ENCODE results near the gene TMEM245.

The TMEM245 gene

GRCh38 chr9:109098171-109098959 is 21.4 kb downstream of the TMEM245 start:
- H3K27me3 ChIP-seq (ENCODE audit: control insufficient read depth in 3 of 3, insufficient read depth in 3 of 3, low read depth in 1 of 3, low read length in 3 of 3), result no peaks in the 10 kb centered on the region
- H2BK12ac ChIP-seq (ENCODE audit: low read length), result no peak overlapping the region
- no peak overlapping the region for H2BK15ac ChIP-seq (ENCODE audit: low read length)
- H2AFZ ChIP-seq (ENCODE audit: low read length), result no peak overlapping the region
- no peak overlapping the region for H3K23ac ChIP-seq (ENCODE audit: low read depth, low read length, poor library complexity)
- no peak overlapping the region for H3K14ac ChIP-seq (ENCODE audit: low read length)
- H2BK120ac ChIP-seq (ENCODE audit: low read depth, low read length), result no peak overlapping the region
- no peak overlapping the region for H4K8ac ChIP-seq (ENCODE audit: low read depth, low read length)
- DNase-seq (ENCODE audit: low spot score), result peak; percentile 31
- no CpG with 5 or more reads among the region's 4 CpGs for WGBS, 2 donors (ENCODE audit: extremely low coverage in 2 of 2, insufficient read length in 2 of 2, insufficient replicate concordance in 1 of 2)
- no peak overlapping the region for H3K18ac ChIP-seq (ENCODE audit: low read length)
- H3K36me3 ChIP-seq (replicated peaks in 1 of 2; ENCODE audit: control insufficient read depth in 2 of 2, insufficient read depth in 2 of 2, low read length in 2 of 2), result peaks cover 2 to 70% of the 10 kb centered on the region in 2 donors
- H3K4me3 ChIP-seq (ENCODE audit: low read length in 2 of 2), result no peak overlapping the region
- no peak overlapping the region for H4K91ac ChIP-seq (ENCODE audit: low read depth, low read length, poor library complexity)
- peaks cover 0 to 7% of the 10 kb centered on the region in 2 donors for H3K9me3 ChIP-seq (replicated peaks in 1 of 2; ENCODE audit: control insufficient read depth in 2 of 2, insufficient read depth in 1 of 2, low read depth in 1 of 2, low read length in 2 of 2)
- no peak overlapping the region for H3K9ac ChIP-seq (ENCODE audit: low read depth, low read length, poor library complexity)
- H2AK5ac ChIP-seq (ENCODE audit: low read depth, low read length), result no peak overlapping the region
- H3K4me1 ChIP-seq (ENCODE audit: control insufficient read depth in 2 of 2, insufficient read depth in 1 of 2, low read depth in 1 of 2, low read length in 2 of 2), result peaks cover 4 to 13% of the 10 kb centered on the region in 2 donors
- no peak overlapping the region for H3K27ac ChIP-seq (replicated peaks; ENCODE audit: low read length)
- H3K79me1 ChIP-seq (ENCODE audit: low read depth, low read length), result no peaks in the 10 kb centered on the region
- no peak overlapping the region for H3K4ac ChIP-seq (ENCODE audit: low read length)
- H2BK5ac ChIP-seq (ENCODE audit: low read length), result no peak overlapping the region
- H3K4me2 ChIP-seq (ENCODE audit: insufficient read depth, low read length, poor library complexity, severe bottlenecking), result no peak overlapping the region

DNA sequence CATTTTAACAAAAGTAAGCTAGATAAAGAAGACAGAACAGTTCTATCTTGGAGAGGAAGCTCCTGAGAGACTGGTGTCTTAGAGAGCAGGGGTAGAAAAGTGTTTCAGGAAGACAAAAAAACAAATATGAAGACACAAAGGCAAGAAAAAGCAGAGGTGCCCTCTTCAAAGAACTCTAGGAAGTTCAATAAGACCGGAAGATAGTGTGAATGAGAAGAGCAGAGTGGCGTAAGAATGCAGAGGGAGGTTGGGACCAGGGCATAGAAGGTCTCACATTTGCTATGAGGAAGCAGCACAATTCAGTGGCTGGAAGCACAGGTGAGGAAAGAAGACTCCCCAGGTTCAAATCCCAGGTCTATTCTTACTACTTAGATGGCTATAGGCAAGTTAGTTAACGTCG is 22.6 kb downstream of the TMEM245 start:
- DNase-seq (ENCODE audit: low spot score), result no peak
- H2BK5ac ChIP-seq (ENCODE audit: low read length), result no peak overlapping the region
- H3K27me3 ChIP-seq (ENCODE audit: control insufficient read depth in 3 of 3, insufficient read depth in 3 of 3, low read depth in 1 of 3, low read length in 3 of 3), result no peaks in the 10 kb centered on the region
- no peak overlapping the region for H2BK120ac ChIP-seq (ENCODE audit: low read depth, low read length)
- H3K18ac ChIP-seq (ENCODE audit: low read length), result no peak overlapping the region
- H3K4me2 ChIP-seq (ENCODE audit: insufficient read depth, low read length, poor library complexity, severe bottlenecking), result no peak overlapping the region
- H3K79me1 ChIP-seq (ENCODE audit: low read depth, low read length), result no peaks in the 10 kb centered on the region
- no peak overlapping the region for H4K91ac ChIP-seq (ENCODE audit: low read depth, low read length, poor library complexity)
- no peak overlapping the region for H4K8ac ChIP-seq (ENCODE audit: low read depth, low read length)
- H3K4me3 ChIP-seq (ENCODE audit: low read length in 2 of 2), result no peak overlapping the region
- no peak overlapping the region for H3K14ac ChIP-seq (ENCODE audit: low read length)
- no peak overlapping the region for H3K4ac ChIP-seq (ENCODE audit: low read length)
- no peak overlapping the region for H2BK15ac ChIP-seq (ENCODE audit: low read length)
- no peaks in the 10 kb centered on the region for H3K9me3 ChIP-seq (replicated peaks in 1 of 2; ENCODE audit: control insufficient read depth in 2 of 2, insufficient read depth in 1 of 2, low read depth in 1 of 2, low read length in 2 of 2)
- no CpG with 5 or more reads among the region's 4 CpGs for WGBS, 2 donors (ENCODE audit: extremely low coverage in 2 of 2, insufficient read length in 2 of 2, insufficient replicate concordance in 1 of 2)
- H3K36me3 ChIP-seq (replicated peaks in 1 of 2; ENCODE audit: control insufficient read depth in 2 of 2, insufficient read depth in 2 of 2, low read length in 2 of 2), result peaks cover 3 to 72% of the 10 kb centered on the region in 2 donors
- no peak overlapping the region for H2AK5ac ChIP-seq (ENCODE audit: low read depth, low read length)
- no peak overlapping the region for H3K27ac ChIP-seq (replicated peaks; ENCODE audit: low read length)
- H2BK12ac ChIP-seq (ENCODE audit: low read length), result no peak overlapping the region
- no peak overlapping the region for H2AFZ ChIP-seq (ENCODE audit: low read length)
- no peak overlapping the region for H3K23ac ChIP-seq (ENCODE audit: low read depth, low read length, poor library complexity)
- no peak overlapping the region for H3K9ac ChIP-seq (ENCODE audit: low read depth, low read length, poor library complexity)
- H3K4me1 ChIP-seq (ENCODE audit: control insufficient read depth in 2 of 2, insufficient read depth in 1 of 2, low read depth in 1 of 2, low read length in 2 of 2), result peaks cover 4 to 13% of the 10 kb centered on the region in 2 donors

GRCh38 chr9:109095321-109095720 is 24.4 kb downstream of the TMEM245 start:
- H3K4ac ChIP-seq (ENCODE audit: low read length), result no peak overlapping the region
- no peak overlapping the region for H2AK5ac ChIP-seq (ENCODE audit: low read depth, low read length)
- no peak overlapping the region for H3K18ac ChIP-seq (ENCODE audit: low read length)
- no peak overlapping the region for H3K4me3 ChIP-seq (ENCODE audit: low read length in 2 of 2)
- no peak overlapping the region for H3K9ac ChIP-seq (ENCODE audit: low read depth, low read length, poor library complexity)
- H3K23ac ChIP-seq (ENCODE audit: low read depth, low read length, poor library complexity), result no peak overlapping the region
- no CpG with 5 or more reads among the region's 3 CpGs for WGBS, 2 donors (ENCODE audit: extremely low coverage in 2 of 2, insufficient read length in 2 of 2, insufficient replicate concordance in 1 of 2)
- no peak overlapping the region for H2AFZ ChIP-seq (ENCODE audit: low read length)
- peaks cover 4 to 13% of the 10 kb centered on the region in 2 donors for H3K4me1 ChIP-seq (ENCODE audit: control insufficient read depth in 2 of 2, insufficient read depth in 1 of 2, low read depth in 1 of 2, low read length in 2 of 2)
- H3K27ac ChIP-seq (replicated peaks; ENCODE audit: low read length), result no peak overlapping the region
- H4K8ac ChIP-seq (ENCODE audit: low read depth, low read length), result no peak overlapping the region
- no peaks in the 10 kb centered on the region for H3K27me3 ChIP-seq (ENCODE audit: control insufficient read depth in 3 of 3, insufficient read depth in 3 of 3, low read depth in 1 of 3, low read length in 3 of 3)
- H2BK5ac ChIP-seq (ENCODE audit: low read length), result no peak overlapping the region
- peaks cover 7 to 72% of the 10 kb centered on the region in 2 donors for H3K36me3 ChIP-seq (replicated peaks in 1 of 2; ENCODE audit: control insufficient read depth in 2 of 2, insufficient read depth in 2 of 2, low read length in 2 of 2)
- H2BK12ac ChIP-seq (ENCODE audit: low read length), result no peak overlapping the region
- DNase-seq (ENCODE audit: low spot score), result no peak
- H4K91ac ChIP-seq (ENCODE audit: low read depth, low read length, poor library complexity), result no peak overlapping the region
- H2BK120ac ChIP-seq (ENCODE audit: low read depth, low read length), result no peak overlapping the region
- H3K14ac ChIP-seq (ENCODE audit: low read length), result no peak overlapping the region
- no peaks in the 10 kb centered on the region for H3K9me3 ChIP-seq (replicated peaks in 1 of 2; ENCODE audit: control insufficient read depth in 2 of 2, insufficient read depth in 1 of 2, low read depth in 1 of 2, low read length in 2 of 2)
- no peak overlapping the region for H2BK15ac ChIP-seq (ENCODE audit: low read length)
- peaks cover 3% of the 10 kb centered on the region for H3K79me1 ChIP-seq (ENCODE audit: low read depth, low read length)
- no peak overlapping the region for H3K4me2 ChIP-seq (ENCODE audit: insufficient read depth, low read length, poor library complexity, severe bottlenecking)

- WGBS, 2 donors (ENCODE audit: extremely low coverage in 2 of 2, insufficient read length in 2 of 2, insufficient replicate concordance in 1 of 2), result no CpG with 5 or more reads among the region's 6 CpGs
- no peak overlapping the region for H3K4me2 ChIP-seq (ENCODE audit: insufficient read depth, low read length, poor library complexity, severe bottlenecking)
Measured at GRCh38 chr9:109094268-109094667, 25.5 kb downstream of the TMEM245 start.

More at GRCh38 chr9:109094268-109094667, 25.5 kb downstream of the TMEM245 start:
- Histone ChIP-seq H3K79me1 (ENCODE audit: low read depth, low read length) (peaks cover 3% of the 10 kb centered on the region), H3K27me3 (ENCODE audit: control insufficient read depth in 3 of 3, insufficient read depth in 3 of 3, low read depth in 1 of 3, low read length in 3 of 3) (no peaks in the 10 kb centered on the region), H3K4me1 (ENCODE audit: control insufficient read depth in 2 of 2, insufficient read depth in 1 of 2, low read depth in 1 of 2, low read length in 2 of 2) (peaks cover 4 to 13% of the 10 kb centered on the region in 2 donors), H2BK12ac (ENCODE audit: low read length) (no peak overlapping the region), H2AFZ (ENCODE audit: low read length) (no peak overlapping the region), H2AK5ac (ENCODE audit: low read depth, low read length) (no peak overlapping the region), H4K91ac (ENCODE audit: low read depth, low read length, poor library complexity) (no peak overlapping the region), H3K27ac (replicated peaks; ENCODE audit: low read length) (no peak overlapping the region), H2BK120ac (ENCODE audit: low read depth, low read length) (no peak overlapping the region), H4K8ac (ENCODE audit: low read depth, low read length) (no peak overlapping the region), H3K9ac (ENCODE audit: low read depth, low read length, poor library complexity) (no peak overlapping the region), H3K4ac (ENCODE audit: low read length) (no peak overlapping the region), H3K9me3 (replicated peaks in 1 of 2; ENCODE audit: control insufficient read depth in 2 of 2, insufficient read depth in 1 of 2, low read depth in 1 of 2, low read length in 2 of 2) (no peaks in the 10 kb centered on the region), H3K23ac (ENCODE audit: low read depth, low read length, poor library complexity) (no peak overlapping the region), H3K14ac (ENCODE audit: low read length) (no peak overlapping the region), H2BK5ac (ENCODE audit: low read length) (no peak overlapping the region), H3K36me3 (replicated peaks in 1 of 2; ENCODE audit: control insufficient read depth in 2 of 2, insufficient read depth in 2 of 2, low read length in 2 of 2) (peaks cover 7 to 75% of the 10 kb centered on the region in 2 donors), H2BK15ac (ENCODE audit: low read length) (no peak overlapping the region), H3K18ac (ENCODE audit: low read length) (no peak overlapping the region), H3K4me3 (ENCODE audit: low read length in 2 of 2) (no peak overlapping the region)
- DNase-seq (ENCODE audit: low spot score), result no peak

All from neuronal stem cell (in vitro differentiated cells).